Stomach (tissue), 9 donors: ENCODE results near the gene FAM168B. TPM values are rescaled to one million over a fixed set of nuclear protein-coding genes. Genes with fewer than 3 reads are reported as not detected.
"Not testable (repeated sequence)": the region's sequence is repeated elsewhere in the genome, so short reads cannot be mapped to it uniquely, and the experiment has no call there.

Experiments used
- DNase-seq, 2 donors: peaks; one replicate each; pipeline versions ENCODE4 v3.0.0 to v3.0.0-alpha.2; 2013 to 2019
- H3K27ac ChIP-seq, 5 donors: fragments of 200-600 bp in 4 of 5; sonication (generic) in 4 of 5; one replicate each; pipeline ENCODE4 v1.5.1; 2013 to 2019; ENCODE audit warnings: mild to moderate bottlenecking in 1 of 5, moderate library complexity in 1 of 5
- H3K27me3 ChIP-seq, 3 donors: fragments of 200-600 bp; sonication (generic); one replicate each; pipeline ENCODE4 v1.5.1; 2017 to 2019; ENCODE audit warnings: mixed run types in 1 of 3
- H3K36me3 ChIP-seq, 4 donors: fragments of 200-600 bp; sonication (generic); 1 replicate in 3 of 4; 2 replicates in 1 of 4; pipeline ENCODE4 v1.5.1; 2016 to 2019
- H3K4me1 ChIP-seq, 4 donors: fragments of 200-600 bp; sonication (generic); one replicate each; pipeline ENCODE4 v1.5.1; 2016 to 2019
- H3K4me3 ChIP-seq, 4 donors: fragments of 200-600 bp; sonication (generic) in 3 of 4; one replicate each; pipeline ENCODE4 v1.5.1; 2016 to 2019; ENCODE audit warnings: mild to moderate bottlenecking in 1 of 4
- H3K9me3 ChIP-seq, 4 donors: fragments of 200-600 bp; sonication (generic); one replicate each; pipeline ENCODE4 v1.5.1; 2016 to 2019
- CTCF ChIP-seq, 7 experiments: fragments of 450-650 bp in 4 of 7; fragments of 200-600 bp in 3 of 7; sonication (generic) in 3 of 7; IDR thresholded peaks; one replicate each; pipeline ENCODE4 v1.5.1; 2016 to 2019; ENCODE audit warnings: antibody characterized with exemption in 7 of 7, control low read depth in 2 of 7, mild to moderate bottlenecking in 1 of 7
- EP300 ChIP-seq: sonication (generic); formaldehyde crosslinking; IDR thresholded peaks from one replicate; pipeline ENCODE4 v1.6.1; 2017; ENCODE audit warnings: antibody characterized with exemption
- POLR2A ChIP-seq, 4 donors: fragments of 450-650 bp; IDR thresholded peaks; one replicate each; pipeline ENCODE4 v1.6.1; 2016; ENCODE audit warnings: antibody characterized with exemption in 4 of 4, control low read depth in 2 of 4, mild to moderate bottlenecking in 1 of 4, moderate library complexity in 1 of 4
- POLR2AphosphoS5 ChIP-seq, 3 donors: sonication (generic); formaldehyde crosslinking; IDR thresholded peaks; one replicate each; pipeline ENCODE4 v1.6.1; 2016; ENCODE audit warnings: antibody characterized with exemption in 3 of 3
- WGBS, 5 donors: extraction: QIAGEN DNeasy Blood & Tissue Kit in 3 of 5; methylation state at CpG; one replicate each; pipeline versions ENCODE4 v1.1.5 to v1.1.7; 2013 to 2018; 5-methylcytosine and 5-hydroxymethylcytosine counted together
- intact Hi-C: fragments of 100-400 bp; cut with DNase I; formaldehyde crosslinking; loops from one replicate; pipeline ENCODE4 v1.15.1; 2023; ENCODE audit warnings: low total_unique reads
- polyA plus RNA-seq, 3 donors: library from polyadenylated mRNA; stranded (reverse); fragments of 200-250 nt; gene quantifications; one replicate each; pipeline ENCODE4 v1.2.3, GENCODE V29; 2013
- total RNA-seq, 5 donors: library from RNA; depleted of rRNA; stranded (reverse); fragments of >200 nt; gene quantifications; one replicate each; pipeline versions ENCODE4 v1.1.0 to v1.2.3, GENCODE V29; 2014 to 2016
- donor health status: healthy with polysubstance abuse.
- donor health status: Bipolar disorder and iron deficiency.
- donor health status: healthy.

The FAM168B gene
- total and polyA plus RNA-seq, 8 donors, result 8.2 to 103 (median 42.7) TPM

- no peak for TF ChIP-seq CTCF (IDR thresholded peaks at IDR 0.05)
- TF ChIP-seq POLR2AphosphoS5 (IDR thresholded peaks at IDR 0.05), result no peak
- no peak for TF ChIP-seq EP300
- TF ChIP-seq POLR2A (IDR thresholded peaks at IDR 0.05), result no peak
- WGBS, 5 donors, result 83 to 89% (median 85%) methylated on average over 12 of the region's 12 CpGs
- no peaks in the 10 kb centered on the region for H3K27me3 ChIP-seq
- H3K36me3 ChIP-seq, result peaks cover 0 to 42% (median 39%) of the 10 kb centered on the region in 4 donors
- no peak for DNase-seq
- H3K4me1 ChIP-seq, result peaks cover 0 to 8% (median 2%) of the 10 kb centered on the region in 4 donors
- H3K9me3 ChIP-seq, result no peaks in the 10 kb centered on the region
- no peak overlapping the region for H3K4me3 ChIP-seq
- H3K27ac ChIP-seq, result peak overlapping the region in 1 of 5 donors; percentile 7
- intact Hi-C loops, result no loop called here
Observed at GRCh38 chr2:131120815-131121317, 27.6 kb upstream of the FAM168B start.

- Histone ChIP-seq H3K27ac (no peak overlapping the region), H3K9me3 (no peaks in the 10 kb centered on the region), H3K4me3 (no peak overlapping the region), H3K27me3 (no peaks in the 10 kb centered on the region), H3K36me3 (peaks cover 0 to 11% (median 10%) of the 10 kb centered on the region in 4 donors), H3K4me1 (peaks cover 8 to 36% (median 21%) of the 10 kb centered on the region in 4 donors)
- no peak for DNase-seq
- no peak for TF ChIP-seq EP300
- no peak for TF ChIP-seq CTCF (IDR thresholded peaks at IDR 0.05)
- TF ChIP-seq POLR2AphosphoS5 (IDR thresholded peaks at IDR 0.05), result no peak
- no peak for TF ChIP-seq POLR2A (IDR thresholded peaks at IDR 0.05)
- intact Hi-C loops, result no loop called here
Observed at GRCh38 chr2:131115752-131116151, 22.5 kb upstream of the FAM168B start.

- H3K4me3 ChIP-seq, H3K27ac ChIP-seq, H3K27me3 ChIP-seq, intact Hi-C loops, H3K9me3 ChIP-seq, DNase-seq: not testable (repeated sequence)
- Histone ChIP-seq H3K36me3 (peaks cover 0 to 16% (median 10%) of the 10 kb centered on the region in 4 donors), H3K4me1 (peaks cover 8 to 35% (median 21%) of the 10 kb centered on the region in 4 donors)
- 95 to 98% (median 98%) methylated on average over 3 of the region's 3 CpGs for WGBS, 5 donors
Observed at GRCh38 chr2:131114950-131115349, 21.7 kb upstream of the FAM168B start.

- intact Hi-C loops, result no loop called here
- H3K27ac ChIP-seq, result no peak overlapping the region
Observed at GRCh38 chr2:131113566-131114227, 20.4 kb upstream of the FAM168B start.

More at GRCh38 chr2:131113566-131114227, 20.4 kb upstream of the FAM168B start:
- no peak for TF ChIP-seq CTCF (IDR thresholded peaks at IDR 0.05)
- TF ChIP-seq POLR2AphosphoS5 (IDR thresholded peaks at IDR 0.05), result no peak
- no peak for TF ChIP-seq EP300
- no peak for TF ChIP-seq POLR2A (IDR thresholded peaks at IDR 0.05)
- H3K36me3 ChIP-seq, result peaks cover 0 to 16% (median 10%) of the 10 kb centered on the region in 4 donors
- H3K4me3 ChIP-seq, result no peak overlapping the region
- H3K4me1 ChIP-seq, result peaks cover 8 to 37% (median 22%) of the 10 kb centered on the region in 4 donors
- H3K27me3 ChIP-seq, result no peaks in the 10 kb centered on the region
- no peak for DNase-seq
- no peaks in the 10 kb centered on the region for H3K9me3 ChIP-seq
- 93 to 98% (median 96%) methylated on average over 7 of the region's 7 CpGs for WGBS, 5 donors
